Measurements from ENCODE around the gene APOBEC3B. TPM values are rescaled to one million over a fixed set of nuclear protein-coding genes. Genes with fewer than 3 reads are reported as not detected.

Gene APOBEC3B
- total and polyA plus RNA-seq, 2 of the 8 experiments (the other 6 are each of a cell fraction or from before 2014, with no cell fraction given), result 14.2 to 74.9 TPM

DNA sequence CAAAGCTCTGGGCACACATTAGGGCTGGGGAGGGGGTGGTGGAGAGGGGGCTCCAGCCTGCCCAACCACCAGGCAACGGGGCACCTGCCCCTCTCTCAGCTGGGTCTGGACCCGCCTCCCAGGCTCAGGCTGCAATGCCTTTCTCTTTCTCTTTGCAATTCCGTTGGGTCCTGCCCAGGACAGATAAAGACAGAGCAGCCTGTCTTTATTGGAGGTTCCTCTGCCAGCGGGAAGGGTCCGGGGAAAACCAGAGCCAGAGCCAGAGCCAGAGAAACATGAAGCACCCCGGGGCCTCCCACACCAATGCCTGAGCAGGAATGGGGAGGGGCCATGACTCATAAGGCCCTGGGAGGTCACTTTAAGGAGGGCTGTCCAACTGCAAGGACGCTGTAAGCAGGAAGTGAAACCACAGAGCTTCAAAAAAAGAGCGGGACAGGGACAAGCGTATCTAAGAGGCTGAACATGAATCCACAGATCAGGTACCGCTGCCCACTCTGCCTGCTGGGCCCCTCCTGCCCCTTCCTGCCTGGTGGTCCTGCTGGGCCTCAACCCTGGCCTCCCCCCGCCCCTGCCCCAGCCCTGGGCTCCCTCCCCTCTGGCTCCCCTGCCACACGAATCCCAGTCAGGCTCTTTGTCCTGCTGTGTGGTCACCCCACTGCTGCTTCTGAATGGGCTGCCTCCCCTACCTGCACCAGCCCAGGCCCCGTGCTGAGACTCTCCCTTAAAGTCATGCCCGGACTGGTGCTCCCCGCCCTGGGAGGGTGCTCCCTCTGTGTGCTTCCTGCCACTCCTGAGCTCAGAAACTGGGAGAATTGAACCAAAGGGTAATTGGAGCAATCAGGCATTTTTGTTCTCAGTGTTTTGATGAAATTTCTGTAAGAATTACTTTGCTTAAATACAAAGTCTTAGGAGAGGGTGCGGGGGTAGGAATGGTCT is at the start of gene APOBEC3B (continued):
- TF ChIP-seq TAF1 (IDR thresholded peaks at IDR 0.05; ENCODE audit: low read depth, low read length) (0 out of 2 replicates have a peak, but pooled peaks have one; percentile 41), SP2 (IDR thresholded peaks at IDR 0.05; ENCODE audit: low read length) (no peak), FOSL1 (IDR thresholded peaks at IDR 0.05; ENCODE audit: insufficient read depth, low read depth, low read length) (no peak), SP4 (IDR thresholded peaks at IDR 0.05; ENCODE audit: low read length) (no peak), ATF2 (IDR thresholded peaks at IDR 0.05; ENCODE audit: low read length) (no peak), GTF2F1 (IDR thresholded peaks at IDR 0.05; ENCODE audit: borderline replicate concordance, low read depth, low read length) (no peak), TAF7 (optimal IDR thresholded peaks at IDR 0.05; ENCODE audit: borderline replicate concordance, low read depth, low read length) (no peak), BACH1 (IDR thresholded peaks at IDR 0.05; ENCODE audit: low read length) (no peak), ASH2L (IDR thresholded peaks at IDR 0.05; ENCODE audit: low read length) (peak; percentile 40), RAD21 (IDR thresholded peaks at IDR 0.05 in 1 of 2, conservative IDR thresholded peaks at IDR 0.05 in 1 of 2; ENCODE audit: low read depth in 2 of 2, low read length in 2 of 2) (no peak), TEAD4 (IDR thresholded peaks at IDR 0.05; ENCODE audit: low read depth, low read length) (no peak), KDM1A (IDR thresholded peaks at IDR 0.05; ENCODE audit: borderline replicate concordance, low read length) (no peak), POLR2AphosphoS5 (IDR thresholded peaks at IDR 0.05; ENCODE audit: low read depth, low read length) (0 out of 2 replicates have a peak, but pooled peaks have one; percentile 28), SUZ12 (IDR thresholded peaks at IDR 0.05; ENCODE audit: low read length) (no peak)
